DLD1 (cell line): ENCODE data around the gene MEN1.

Source experiments
- in situ Hi-C: cut with HindIII; loops from 2 replicates; pipeline ENCODE4 v1.10.0; 2017; ENCODE audit warnings: low sequenced_read_pairs

The MEN1 gene

GRCh38 chr11:64765851-64766665, 44.3 kb downstream of the MEN1 start:
- in situ Hi-C loops, result loop anchor here (10.0 kb wide), 1 partner anchor 51 kb away; no protein-coding TSS in a partner anchor

DNA sequence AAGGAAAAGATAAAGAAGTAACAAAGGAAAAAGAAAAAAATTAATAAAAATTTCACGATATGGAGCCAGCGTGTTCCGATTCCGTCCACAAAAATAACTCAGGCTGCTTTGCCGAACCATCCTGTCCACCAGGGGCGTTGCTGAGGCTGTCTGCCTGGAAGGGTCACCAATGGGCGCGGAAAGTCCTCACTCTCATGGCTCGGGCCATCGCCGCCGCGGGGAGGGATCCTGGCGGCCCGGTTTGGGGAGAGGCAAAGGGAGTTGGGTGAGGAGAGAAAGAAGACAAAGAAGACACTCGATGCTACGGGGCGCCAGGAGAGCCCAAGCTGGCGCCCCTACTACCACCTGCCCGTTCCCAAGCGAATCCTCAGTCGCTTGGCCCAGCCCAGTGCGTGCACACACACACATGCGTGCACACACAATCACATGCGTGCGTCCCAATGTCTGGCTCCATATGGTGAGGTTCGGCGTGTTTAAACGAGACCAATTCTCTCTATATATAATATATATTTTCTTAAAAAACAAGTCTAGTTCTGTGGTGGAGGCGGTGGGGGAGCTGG, 45.0 kb downstream of the MEN1 start:
- in situ Hi-C loops, result loop anchor here (10.0 kb wide), 1 partner anchor 51 kb away; no protein-coding TSS in a partner anchor

DNA sequence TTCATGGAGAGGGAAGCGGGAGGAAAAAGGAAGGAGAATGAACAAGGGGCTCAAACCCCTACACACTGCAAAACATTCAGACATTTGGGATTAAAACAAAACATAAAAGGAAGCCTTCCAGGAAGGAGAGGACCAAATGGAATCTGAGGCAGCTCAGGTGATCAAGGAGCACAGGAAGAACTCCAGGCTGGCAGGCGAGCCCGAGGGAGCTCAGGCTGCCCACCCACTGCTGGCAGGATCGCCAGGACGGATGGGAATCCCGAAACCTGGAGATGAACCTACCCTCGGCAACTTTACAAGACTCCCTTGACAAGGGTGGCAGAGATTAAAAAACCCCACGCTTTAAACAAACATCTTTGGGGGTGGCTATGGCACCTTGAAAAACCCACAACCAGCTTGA, 45.6 kb downstream of the MEN1 start:
- in situ Hi-C loops, result loop anchor here (10.0 kb wide), 1 partner anchor 50 kb away; no protein-coding TSS in a partner anchor

- in situ Hi-C loops, result loop anchor here (10.0 kb wide), 1 partner anchor 49 kb away; no protein-coding TSS in a partner anchor
Observed at GRCh38 chr11:64764040-64764611, 46.2 kb downstream of the MEN1 start.

GRCh38 chr11:64763526-64764039, 46.8 kb downstream of the MEN1 start:
- in situ Hi-C loops, result loop anchor here (10.0 kb wide), 1 partner anchor 49 kb away; no protein-coding TSS in a partner anchor

DNA sequence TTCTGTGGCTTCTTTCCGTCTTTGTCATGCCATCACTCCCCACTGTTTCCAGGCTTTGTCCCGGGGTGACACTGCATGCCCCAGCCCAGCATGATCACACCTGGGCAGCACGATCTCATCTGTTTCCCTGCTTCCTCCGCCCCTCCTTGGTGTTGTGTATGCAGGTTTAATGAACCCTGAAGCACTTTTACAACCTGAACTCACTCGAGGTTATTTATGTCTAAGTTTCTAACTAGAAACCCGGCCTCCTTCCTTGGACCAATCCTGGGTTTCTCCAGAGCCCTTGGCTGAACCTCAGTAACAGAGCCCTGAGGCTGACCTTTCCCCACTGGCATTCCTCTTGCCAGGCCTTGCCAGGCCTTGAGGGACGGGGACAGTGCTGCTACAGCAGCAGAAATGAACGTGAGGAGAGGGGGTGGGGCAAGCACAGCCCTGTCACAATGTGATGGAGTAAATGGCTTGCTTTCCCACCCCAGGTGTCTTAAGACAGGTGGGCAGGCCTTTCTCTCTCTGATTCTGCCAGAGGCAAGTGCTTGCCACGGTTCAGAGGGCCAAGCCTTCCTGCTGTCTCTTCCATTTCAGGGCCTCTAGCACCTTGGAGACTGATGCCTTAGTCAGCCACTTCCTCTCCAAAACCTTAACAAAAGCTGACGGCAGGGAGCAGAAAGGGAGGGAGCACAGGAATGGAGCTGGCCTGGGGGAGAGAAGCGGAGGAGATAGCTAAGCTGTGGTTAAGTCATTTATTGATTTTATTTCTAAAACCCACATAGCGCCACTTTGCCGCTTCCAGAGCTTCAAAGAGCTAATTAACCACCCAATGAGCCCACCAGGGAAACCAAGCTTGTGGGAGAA, 47.5 kb downstream of the MEN1 start:
- in situ Hi-C loops, result loop anchor here (10.0 kb wide), 1 partner anchor 48 kb away; no protein-coding TSS in a partner anchor

DNA sequence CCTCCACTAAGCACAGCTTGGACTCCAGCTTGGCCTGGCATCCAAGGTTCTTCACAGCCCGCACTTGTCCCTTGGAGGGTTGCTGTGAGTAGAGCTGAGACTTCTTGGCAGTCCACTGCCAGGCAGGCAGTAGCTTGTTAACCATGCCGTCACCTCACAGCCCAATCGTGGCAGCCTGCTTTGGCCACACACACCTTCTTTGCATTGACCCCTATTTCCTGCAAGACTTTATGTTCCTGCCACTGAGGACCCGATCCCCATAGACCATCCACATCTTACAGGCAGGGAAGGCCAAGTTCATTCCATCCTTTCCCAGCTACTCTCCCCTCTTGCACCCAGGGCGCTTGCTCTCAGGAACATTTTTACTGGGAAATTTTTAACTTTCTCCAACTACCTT, 48.1 kb downstream of the MEN1 start:
- in situ Hi-C loops, result loop anchor here (10.0 kb wide), 1 partner anchor 47 kb away; no protein-coding TSS in a partner anchor

DNA sequence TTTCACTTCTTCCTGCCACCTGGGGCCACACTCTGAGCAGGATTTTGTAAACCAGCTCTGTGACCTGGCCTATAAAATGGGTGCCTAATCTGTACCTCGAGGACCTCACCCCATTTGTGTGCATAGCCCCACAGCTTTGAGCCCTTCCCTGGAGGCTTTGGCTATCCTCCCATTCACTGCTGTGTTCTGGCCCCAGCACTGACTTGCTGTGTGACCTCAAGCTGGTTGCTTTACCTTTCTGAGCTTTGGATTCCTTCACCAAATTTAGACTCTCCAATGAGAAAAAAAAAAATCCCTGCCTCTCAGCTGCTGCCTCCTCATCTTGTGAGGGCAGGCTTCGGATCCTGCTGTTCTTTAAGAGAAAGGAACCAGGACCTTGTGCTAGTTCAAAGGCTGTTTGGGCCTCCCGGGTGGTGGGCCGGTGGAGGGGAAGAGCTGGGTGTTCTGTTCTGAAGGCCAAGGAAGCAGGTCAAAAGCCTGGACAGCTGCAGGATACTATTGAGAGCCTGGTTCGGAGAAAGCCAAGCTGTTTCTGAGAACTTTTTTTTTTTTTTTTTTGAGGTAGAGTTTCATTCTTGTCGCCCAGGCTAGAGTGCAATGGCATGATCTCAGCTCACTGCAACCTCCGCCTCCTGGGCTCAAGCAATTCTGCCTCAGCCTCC, 49.5 kb downstream of the MEN1 start:
- in situ Hi-C loops, result loop anchor here (10.0 kb wide), 1 partner anchor 46 kb away; no protein-coding TSS in a partner anchor

DNA sequence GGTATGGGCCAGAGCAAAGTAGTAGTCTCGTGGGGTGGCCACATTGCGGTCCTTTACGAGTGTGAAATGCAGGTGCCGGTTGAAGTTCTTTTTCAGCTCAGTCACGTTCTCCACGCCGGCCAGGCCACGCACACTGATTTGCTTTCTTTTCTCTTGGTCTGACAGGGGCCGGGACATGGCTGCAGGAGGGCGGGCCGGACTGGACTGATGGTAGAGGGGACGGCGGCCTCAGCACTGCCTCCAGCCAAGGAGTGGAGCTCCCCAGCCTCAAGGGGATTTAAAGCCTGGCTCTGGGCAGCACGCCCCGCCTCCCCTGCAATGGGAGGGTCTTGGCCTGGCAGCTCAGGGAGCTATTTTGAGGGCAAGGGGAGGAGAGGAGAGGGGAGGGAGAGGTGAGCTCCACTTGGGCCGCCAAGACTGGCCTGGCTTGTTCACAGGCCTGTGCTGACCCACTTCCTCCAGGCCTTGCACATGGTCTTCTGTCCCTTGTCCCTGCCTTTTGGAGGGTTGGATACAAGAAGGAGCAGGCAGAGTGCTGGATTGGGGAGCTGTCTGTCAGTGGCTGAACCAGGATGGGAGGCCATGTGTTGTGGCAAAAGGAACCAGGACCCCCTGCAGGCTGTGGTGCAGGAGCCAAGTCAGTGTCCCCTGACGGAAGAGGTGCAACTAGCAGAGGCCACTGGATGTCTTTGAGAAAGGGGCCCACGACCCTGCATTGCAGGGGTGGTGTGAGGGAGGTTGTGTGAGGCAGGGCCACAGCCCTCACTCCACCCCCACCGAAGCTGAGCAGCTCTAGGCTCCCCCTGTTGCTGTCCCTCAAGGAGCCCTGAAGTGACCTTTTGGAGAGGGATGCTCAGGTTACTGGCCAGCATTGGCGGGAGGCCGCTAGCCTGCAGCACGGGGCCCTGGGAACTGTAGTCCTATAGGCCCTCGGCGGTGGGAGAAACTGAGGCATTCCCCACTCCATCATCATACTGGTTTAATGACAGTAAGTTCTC, 50.3 kb downstream of the MEN1 start, which contains the start of gene PYGM:
Gene PYGM (minus strand): TSS at position 253 of the 998 bp plus-strand sequence. CDS start 76 bp downstream, at position 177.
- in situ Hi-C loops, result loop anchor here (10.0 kb wide), 1 partner anchor 45 kb away; no protein-coding TSS in a partner anchor

- in situ Hi-C loops, result no loop called here
Observed at GRCh38 chr11:64759131-64759721, 51.1 kb downstream of the MEN1 start.

DNA sequence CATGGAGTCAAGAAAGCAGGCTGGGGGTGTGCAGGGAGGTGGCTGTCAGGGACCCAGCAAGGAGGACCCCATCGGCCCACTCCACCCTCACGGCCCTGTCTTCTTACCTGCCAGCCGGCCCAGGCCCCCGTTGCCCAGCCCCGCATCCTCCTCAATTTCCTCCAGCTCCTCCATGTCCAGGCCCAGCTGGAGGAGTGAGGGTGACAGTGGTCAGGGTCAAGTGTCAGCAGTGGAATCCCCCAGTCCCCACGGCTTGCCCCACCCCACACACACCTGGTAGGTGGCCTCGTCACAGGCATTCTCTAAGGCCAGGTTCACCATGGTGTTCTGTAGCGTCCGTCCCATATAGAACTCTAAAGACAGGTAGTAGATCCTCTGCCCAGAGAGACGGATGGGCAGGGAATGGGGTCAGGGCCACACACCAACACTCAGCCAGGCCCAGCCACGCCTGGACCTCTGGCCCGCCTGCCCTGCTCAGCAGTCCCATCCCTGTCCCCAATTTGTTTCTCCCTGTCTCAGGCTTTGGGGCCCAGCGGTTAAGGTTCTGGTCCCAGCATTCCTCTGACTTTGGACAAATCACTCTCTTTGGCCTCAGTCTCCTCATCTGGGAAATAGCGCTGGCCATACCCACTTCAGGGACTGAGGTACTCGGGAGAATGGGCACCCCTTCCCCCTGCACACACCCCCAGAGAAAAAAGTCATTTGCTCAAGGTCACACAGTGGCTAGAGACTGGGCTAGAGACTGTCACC, 51.8 kb downstream of the MEN1 start:
- in situ Hi-C loops, result no loop called here

- in situ Hi-C loops, result no loop called here
Observed at GRCh38 chr11:64757549-64758329, 52.6 kb downstream of the MEN1 start.

DNA sequence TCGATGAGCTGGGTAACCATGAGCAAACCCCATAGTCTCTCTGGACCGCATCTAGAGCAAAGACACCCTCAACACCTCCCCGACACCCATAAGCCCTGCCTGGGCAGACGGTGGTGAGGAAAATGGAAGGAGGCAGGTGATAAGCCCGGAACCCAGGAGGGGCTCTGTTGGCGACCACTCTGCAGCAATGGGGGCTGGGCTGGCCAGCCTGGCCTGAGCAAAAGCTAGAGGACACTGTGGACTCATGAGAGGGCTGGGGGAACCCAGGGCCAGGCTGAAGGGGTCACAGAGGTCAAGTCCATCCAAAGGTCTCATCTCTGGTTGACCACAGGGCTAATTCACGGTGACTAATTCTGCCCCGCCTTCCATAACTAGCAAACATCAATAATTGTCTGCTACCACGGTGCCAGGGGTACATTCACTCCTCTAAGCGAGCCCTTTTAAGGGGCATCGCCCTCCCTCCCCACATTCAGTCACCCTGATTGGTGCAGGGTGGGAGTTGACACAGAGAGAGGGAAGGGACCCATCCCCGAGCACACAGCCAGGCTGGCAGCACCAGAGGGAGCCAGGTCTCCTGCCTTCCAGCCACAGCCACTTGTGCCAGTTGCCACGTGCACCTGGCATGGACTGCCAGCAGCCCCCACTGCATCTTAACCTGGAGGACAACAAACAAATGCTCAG, 54.5 kb downstream of the MEN1 start:
- in situ Hi-C loops, result no loop called here

- in situ Hi-C loops, result no loop called here
Observed at GRCh38 chr11:64754919-64755662, 55.3 kb downstream of the MEN1 start.

DNA sequence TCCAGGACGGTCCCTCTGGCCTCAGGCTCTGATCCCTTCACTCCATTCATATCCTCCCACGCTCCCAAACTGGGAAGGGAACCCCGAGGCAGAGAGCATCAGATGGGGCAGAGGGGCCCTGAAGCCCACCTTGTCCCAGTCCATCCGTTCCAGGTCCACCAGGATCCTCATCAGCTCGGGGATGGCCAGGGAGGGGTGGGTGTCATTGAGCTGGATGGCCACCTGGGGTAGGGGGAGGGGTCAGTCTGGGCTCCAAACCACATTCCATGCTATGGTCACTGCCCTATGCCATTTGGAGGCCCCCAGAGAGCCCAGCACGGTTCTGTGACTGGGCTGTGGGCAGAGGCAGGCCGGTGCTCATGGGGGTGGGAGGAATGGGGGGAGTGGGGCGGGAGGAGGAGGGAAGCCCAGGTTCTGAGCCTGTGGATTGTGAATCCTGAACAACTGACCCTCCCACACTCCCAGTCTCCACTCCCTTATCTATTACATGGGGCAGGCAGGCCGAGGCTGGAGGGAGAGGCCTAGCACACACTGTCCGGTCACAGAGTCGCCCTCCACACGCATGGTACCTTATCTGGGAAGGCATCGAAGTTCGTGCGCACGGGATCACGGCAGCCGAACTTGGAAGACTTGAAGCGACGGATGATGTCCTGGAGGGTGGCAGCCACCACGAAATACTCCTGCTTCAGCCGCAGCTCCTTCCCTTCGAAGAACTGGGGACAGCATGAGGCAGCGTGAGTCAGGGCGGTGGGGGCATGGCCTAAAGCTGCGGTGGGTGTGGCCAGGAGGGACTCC, 56.0 kb downstream of the MEN1 start:
- in situ Hi-C loops, result no loop called here
